ENCODE data around the gene C20orf202.

Gene C20orf202

DNA sequence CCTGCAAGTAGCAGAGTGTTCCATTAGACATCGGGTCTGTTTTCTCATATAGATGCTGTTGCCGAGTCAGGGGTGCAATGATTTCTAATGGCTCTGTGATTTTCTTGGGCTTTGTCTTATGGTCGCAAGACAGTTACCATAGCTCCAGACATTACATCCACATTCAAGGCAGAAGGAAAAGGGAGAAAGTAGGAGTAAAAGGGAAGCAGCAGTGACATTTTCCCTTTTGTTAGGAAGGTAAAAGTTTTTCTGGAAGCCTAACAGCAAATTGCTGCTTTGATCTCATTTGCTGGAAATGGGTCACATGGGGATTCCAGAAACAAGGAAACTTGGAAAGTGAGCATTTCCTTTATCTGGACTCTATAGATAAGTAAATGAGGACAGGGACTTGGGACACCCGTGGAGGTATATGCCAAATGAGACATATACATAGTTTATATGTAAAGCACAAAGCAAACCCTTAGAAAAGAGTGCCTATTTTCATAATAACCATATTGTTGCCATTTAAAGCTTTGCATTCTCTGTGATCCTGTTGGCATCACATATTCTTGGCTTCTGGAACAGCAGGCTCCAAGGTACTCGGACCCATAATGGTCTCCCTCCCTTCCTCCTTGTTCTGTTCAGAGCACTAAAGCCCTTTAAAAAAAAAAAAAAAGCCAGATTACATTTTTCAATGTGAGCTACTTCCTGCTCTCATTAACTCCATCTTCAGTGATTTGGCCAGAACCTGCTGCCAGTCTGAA, at the start of gene C20orf202:
Gene C20orf202, plus strand, starts transcription at position 693 of the 743 bp plus-strand sequence. CDS start 132 bp downstream, outside the sequence.
- H3K36me3 ChIP-seq = no peaks in the 10 kb centered on the region
- H3K27ac ChIP-seq = no peak within 1 kb of the TSS
- H3K27me3 ChIP-seq = peaks cover 10% of the 10 kb centered on the region
- H3K4me1 ChIP-seq (ENCODE audit: control insufficient read depth in 1 of 2, insufficient read depth in 1 of 2, low read depth in 1 of 2, low read length in 1 of 2) = no peaks in the 10 kb centered on the region
- no peak within 1 kb of the TSS for H3K4me3 ChIP-seq (ENCODE audit: low read depth in 1 of 2, low read length in 1 of 2)
- TF ChIP-seq, protein P1, sequence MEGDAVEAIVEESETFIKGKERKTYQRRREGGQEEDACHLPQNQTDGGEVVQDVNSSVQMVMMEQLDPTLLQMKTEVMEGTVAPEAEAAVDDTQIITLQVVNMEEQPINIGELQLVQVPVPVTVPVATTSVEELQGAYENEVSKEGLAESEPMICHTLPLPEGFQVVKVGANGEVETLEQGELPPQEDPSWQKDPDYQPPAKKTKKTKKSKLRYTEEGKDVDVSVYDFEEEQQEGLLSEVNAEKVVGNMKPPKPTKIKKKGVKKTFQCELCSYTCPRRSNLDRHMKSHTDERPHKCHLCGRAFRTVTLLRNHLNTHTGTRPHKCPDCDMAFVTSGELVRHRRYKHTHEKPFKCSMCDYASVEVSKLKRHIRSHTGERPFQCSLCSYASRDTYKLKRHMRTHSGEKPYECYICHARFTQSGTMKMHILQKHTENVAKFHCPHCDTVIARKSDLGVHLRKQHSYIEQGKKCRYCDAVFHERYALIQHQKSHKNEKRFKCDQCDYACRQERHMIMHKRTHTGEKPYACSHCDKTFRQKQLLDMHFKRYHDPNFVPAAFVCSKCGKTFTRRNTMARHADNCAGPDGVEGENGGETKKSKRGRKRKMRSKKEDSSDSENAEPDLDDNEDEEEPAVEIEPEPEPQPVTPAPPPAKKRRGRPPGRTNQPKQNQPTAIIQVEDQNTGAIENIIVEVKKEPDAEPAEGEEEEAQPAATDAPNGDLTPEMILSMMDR (IDR thresholded peaks at IDR 0.05) = no peak
- H3K9me3 ChIP-seq = no peaks in the 10 kb centered on the region

DNA sequence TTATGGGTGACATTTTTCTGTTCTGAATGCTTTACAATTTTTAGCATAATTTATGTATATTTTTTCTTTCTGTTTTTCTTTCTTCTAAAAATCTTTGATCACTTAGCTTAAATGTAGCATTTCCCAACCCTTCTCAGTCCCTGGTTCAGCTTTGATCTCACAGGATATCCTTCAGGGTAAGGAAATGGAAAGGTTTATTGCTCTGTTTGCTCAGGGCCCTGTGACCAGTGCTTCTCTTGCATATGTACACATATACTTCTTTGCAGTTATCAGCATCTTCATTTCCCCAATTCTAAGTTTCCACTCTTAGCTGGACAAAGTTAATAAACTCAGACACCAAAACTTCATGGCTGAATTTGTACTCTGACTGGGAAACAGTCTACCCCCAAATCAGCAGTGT, 49.0 kb upstream of the C20orf202 start:
- no peaks in the 10 kb centered on the region for H3K9me3 ChIP-seq
- TF ChIP-seq, protein P1 (IDR thresholded peaks at IDR 0.05) = no peak
- no peak overlapping the region for H3K4me3 ChIP-seq (ENCODE audit: low read depth in 1 of 2, low read length in 1 of 2)
- no peak overlapping the region for H3K27ac ChIP-seq
- H3K36me3 ChIP-seq = peaks cover 49% of the 10 kb centered on the region
- no peaks in the 10 kb centered on the region for H3K4me1 ChIP-seq (ENCODE audit: control insufficient read depth in 1 of 2, insufficient read depth in 1 of 2, low read depth in 1 of 2, low read length in 1 of 2)
- H3K27me3 ChIP-seq = no peaks in the 10 kb centered on the region

DNA sequence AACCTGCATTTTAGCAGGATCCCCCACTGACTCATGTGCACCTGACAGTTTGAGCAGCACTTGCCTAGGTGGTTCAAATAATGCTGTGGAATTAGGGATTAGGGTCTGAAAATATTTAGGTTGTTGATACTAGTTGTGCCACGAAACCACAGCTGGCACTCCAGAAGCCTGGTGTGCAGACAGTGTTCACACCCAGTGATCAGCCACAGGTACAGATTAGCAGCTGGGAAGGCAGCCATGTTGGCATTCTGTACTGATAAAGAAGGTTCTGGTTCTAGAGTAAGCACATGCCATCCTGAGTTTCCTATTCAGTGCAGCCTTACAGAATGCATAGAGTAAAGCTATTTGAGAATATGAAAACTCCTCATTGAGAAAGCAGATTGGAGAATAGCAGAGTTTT, 48.6 kb upstream of the C20orf202 start:
- no peak overlapping the region for H3K27ac ChIP-seq
- H3K9me3 ChIP-seq = no peaks in the 10 kb centered on the region
- no peaks in the 10 kb centered on the region for H3K4me1 ChIP-seq (ENCODE audit: control insufficient read depth in 1 of 2, insufficient read depth in 1 of 2, low read depth in 1 of 2, low read length in 1 of 2)
- H3K4me3 ChIP-seq (ENCODE audit: low read depth in 1 of 2, low read length in 1 of 2) = no peak overlapping the region
- TF ChIP-seq, protein P1 (IDR thresholded peaks at IDR 0.05) = no peak
- H3K27me3 ChIP-seq = no peaks in the 10 kb centered on the region
- H3K36me3 ChIP-seq = peaks cover 47% of the 10 kb centered on the region

DNA sequence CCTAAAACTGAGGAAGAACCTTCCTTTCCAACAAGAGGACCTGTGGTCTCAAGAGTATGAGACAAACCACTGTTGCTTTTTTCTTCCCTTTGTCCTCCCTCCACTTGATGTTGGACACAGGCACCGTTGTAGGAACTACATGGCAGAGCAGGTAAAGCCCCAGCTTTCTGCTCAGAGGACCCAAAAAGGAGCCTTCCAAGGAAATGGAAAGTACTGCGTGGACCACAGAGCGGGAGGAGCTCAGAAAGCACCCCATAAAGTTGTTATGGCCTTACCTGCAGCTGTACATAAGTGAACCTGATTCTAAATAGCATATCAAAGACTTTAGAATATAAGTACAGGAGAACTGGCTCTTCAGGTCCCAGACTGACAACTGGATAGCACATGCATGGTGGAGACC, 47.9 kb upstream of the C20orf202 start:
- Histone ChIP-seq H3K9me3 (no peaks in the 10 kb centered on the region), H3K27me3 (no peaks in the 10 kb centered on the region), H3K4me3 (ENCODE audit: low read depth in 1 of 2, low read length in 1 of 2) (no peak overlapping the region), H3K36me3 (peaks cover 51% of the 10 kb centered on the region), H3K4me1 (ENCODE audit: control insufficient read depth in 1 of 2, insufficient read depth in 1 of 2, low read depth in 1 of 2, low read length in 1 of 2) (no peaks in the 10 kb centered on the region), H3K27ac (no peak overlapping the region)
- TF ChIP-seq, protein P1 (IDR thresholded peaks at IDR 0.05) = no peak

DNA sequence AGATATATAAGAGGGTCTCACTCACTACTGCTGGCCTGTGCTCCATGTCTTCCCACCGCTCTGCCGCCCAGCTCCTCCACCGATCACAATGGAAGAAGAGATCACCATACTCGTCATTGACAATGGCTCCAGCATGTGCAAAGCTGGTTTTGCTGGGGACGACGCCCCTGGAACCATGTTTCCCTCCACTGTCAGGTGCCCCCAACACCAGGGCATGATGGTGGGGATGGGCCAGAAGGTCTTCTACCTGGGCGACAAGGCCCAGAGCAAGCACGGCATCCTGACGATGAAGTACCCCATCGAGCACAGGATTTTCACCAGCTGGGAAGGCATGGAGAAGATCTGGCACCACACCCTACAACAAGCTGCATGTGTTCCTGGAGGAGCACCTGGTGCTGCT, 42.8 kb upstream of the C20orf202 start:
- no peak overlapping the region for H3K27ac ChIP-seq
- H3K4me3 ChIP-seq (ENCODE audit: low read depth in 1 of 2, low read length in 1 of 2) = no peak overlapping the region
- H3K36me3 ChIP-seq = peaks cover 69% of the 10 kb centered on the region
- TF ChIP-seq, protein P1 (IDR thresholded peaks at IDR 0.05) = no peak
- no peaks in the 10 kb centered on the region for H3K27me3 ChIP-seq
- no peaks in the 10 kb centered on the region for H3K9me3 ChIP-seq
- peaks cover 0 to 2% of the 10 kb centered on the region in 2 experiments for H3K4me1 ChIP-seq (ENCODE audit: control insufficient read depth in 1 of 2, insufficient read depth in 1 of 2, low read depth in 1 of 2, low read length in 1 of 2)
